Stomach (tissue), 9 donors: ENCODE data around the gene CDIP1. TPM values are rescaled to one million over a fixed set of nuclear protein-coding genes. Genes with fewer than 3 reads are reported as not detected.

Experiments
- DNase-seq, 2 donors: peaks; one replicate each; pipeline versions ENCODE4 v3.0.0 to v3.0.0-alpha.2; 2013 to 2019
- H3K27ac ChIP-seq, 5 donors: fragments of 200-600 bp in 4 of 5; sonication (generic) in 4 of 5; one replicate each; pipeline ENCODE4 v1.5.1; 2013 to 2019; ENCODE audit warnings: mild to moderate bottlenecking in 1 of 5, moderate library complexity in 1 of 5
- H3K27me3 ChIP-seq, 3 donors: fragments of 200-600 bp; sonication (generic); one replicate each; pipeline ENCODE4 v1.5.1; 2017 to 2019; ENCODE audit warnings: mixed run types in 1 of 3
- H3K36me3 ChIP-seq, 4 donors: fragments of 200-600 bp; sonication (generic); 1 replicate in 3 of 4; 2 replicates in 1 of 4; pipeline ENCODE4 v1.5.1; 2016 to 2019
- H3K4me1 ChIP-seq, 4 donors: fragments of 200-600 bp; sonication (generic); one replicate each; pipeline ENCODE4 v1.5.1; 2016 to 2019
- H3K4me3 ChIP-seq, 4 donors: fragments of 200-600 bp; sonication (generic) in 3 of 4; one replicate each; pipeline ENCODE4 v1.5.1; 2016 to 2019; ENCODE audit warnings: mild to moderate bottlenecking in 1 of 4
- H3K9me3 ChIP-seq, 4 donors: fragments of 200-600 bp; sonication (generic); one replicate each; pipeline ENCODE4 v1.5.1; 2016 to 2019
- EP300 ChIP-seq: sonication (generic); formaldehyde crosslinking; IDR thresholded peaks from one replicate; pipeline ENCODE4 v1.6.1; 2017; ENCODE audit warnings: antibody characterized with exemption
- POLR2A ChIP-seq, 4 donors: fragments of 450-650 bp; IDR thresholded peaks; one replicate each; pipeline ENCODE4 v1.6.1; 2016; ENCODE audit warnings: antibody characterized with exemption in 4 of 4, control low read depth in 2 of 4, mild to moderate bottlenecking in 1 of 4, moderate library complexity in 1 of 4
- POLR2AphosphoS5 ChIP-seq, 3 donors: sonication (generic); formaldehyde crosslinking; IDR thresholded peaks; one replicate each; pipeline ENCODE4 v1.6.1; 2016; ENCODE audit warnings: antibody characterized with exemption in 3 of 3
- WGBS, 5 donors: extraction: QIAGEN DNeasy Blood & Tissue Kit in 3 of 5; methylation state at CpG; one replicate each; pipeline versions ENCODE4 v1.1.5 to v1.1.7; 2013 to 2018; 5-methylcytosine and 5-hydroxymethylcytosine counted together
- intact Hi-C: fragments of 100-400 bp; cut with DNase I; formaldehyde crosslinking; loops from one replicate; pipeline ENCODE4 v1.15.1; 2023; ENCODE audit warnings: low total_unique reads
- polyA plus RNA-seq, 3 donors: library from polyadenylated mRNA; stranded (reverse); fragments of 200-250 nt; gene quantifications; one replicate each; pipeline ENCODE4 v1.2.3, GENCODE V29; 2013
- total RNA-seq, 5 donors: library from RNA; depleted of rRNA; stranded (reverse); fragments of >200 nt; gene quantifications; one replicate each; pipeline versions ENCODE4 v1.1.0 to v1.2.3, GENCODE V29; 2014 to 2016
- TF ChIP-seq, protein P1 (sequence below), 7 experiments: fragments of 450-650 bp in 4 of 7; fragments of 200-600 bp in 3 of 7; sonication (generic) in 3 of 7; IDR thresholded peaks; one replicate each; pipeline ENCODE4 v1.5.1; 2016 to 2019; ENCODE audit warnings: antibody characterized with exemption in 7 of 7, control low read depth in 2 of 7, mild to moderate bottlenecking in 1 of 7
- donor health status: healthy with polysubstance abuse.
- donor health status: Bipolar disorder and iron deficiency.
- donor health status: healthy.

Gene CDIP1
- total and polyA plus RNA-seq, 8 donors, result 2.9 to 36.5 (median 12.2) TPM

DNA sequence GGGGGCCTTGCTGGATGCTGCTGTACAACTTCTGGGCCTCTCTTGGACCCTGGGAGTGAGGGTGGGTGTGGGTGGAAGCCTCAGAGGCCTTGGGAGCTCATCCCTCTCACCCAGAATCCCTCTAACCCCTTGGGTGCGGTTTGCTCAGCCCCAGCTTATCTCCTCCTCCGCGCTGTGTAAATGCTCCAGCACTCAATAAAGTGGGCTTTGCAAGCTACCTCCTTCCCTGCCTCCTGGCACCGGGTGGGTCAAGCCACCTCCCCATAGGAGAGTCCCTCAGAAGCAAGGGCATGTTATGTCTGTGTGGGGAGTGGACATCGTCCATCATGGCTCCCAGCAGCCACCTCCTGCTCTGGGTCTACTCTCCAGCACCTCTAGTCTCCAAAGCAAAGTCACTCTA is 28.4 kb downstream of the CDIP1 start:
- Histone ChIP-seq H3K27ac (peak overlapping the region in 3 of 5 donors; percentile 2 to 28 (median 27)), H3K4me3 (no peak overlapping the region), H3K4me1 (peaks cover 40 to 73% (median 58%) of the 10 kb centered on the region in 4 donors), H3K36me3 (peaks cover 63 to 91% (median 85%) of the 10 kb centered on the region in 4 donors), H3K27me3 (no peaks in the 10 kb centered on the region), H3K9me3 (no peaks in the 10 kb centered on the region)
- intact Hi-C loops, result no loop called here
- WGBS, 5 donors, result 27 to 64% (median 47%) methylated on average over 5 of the region's 5 CpGs
- TF ChIP-seq, protein P1, sequence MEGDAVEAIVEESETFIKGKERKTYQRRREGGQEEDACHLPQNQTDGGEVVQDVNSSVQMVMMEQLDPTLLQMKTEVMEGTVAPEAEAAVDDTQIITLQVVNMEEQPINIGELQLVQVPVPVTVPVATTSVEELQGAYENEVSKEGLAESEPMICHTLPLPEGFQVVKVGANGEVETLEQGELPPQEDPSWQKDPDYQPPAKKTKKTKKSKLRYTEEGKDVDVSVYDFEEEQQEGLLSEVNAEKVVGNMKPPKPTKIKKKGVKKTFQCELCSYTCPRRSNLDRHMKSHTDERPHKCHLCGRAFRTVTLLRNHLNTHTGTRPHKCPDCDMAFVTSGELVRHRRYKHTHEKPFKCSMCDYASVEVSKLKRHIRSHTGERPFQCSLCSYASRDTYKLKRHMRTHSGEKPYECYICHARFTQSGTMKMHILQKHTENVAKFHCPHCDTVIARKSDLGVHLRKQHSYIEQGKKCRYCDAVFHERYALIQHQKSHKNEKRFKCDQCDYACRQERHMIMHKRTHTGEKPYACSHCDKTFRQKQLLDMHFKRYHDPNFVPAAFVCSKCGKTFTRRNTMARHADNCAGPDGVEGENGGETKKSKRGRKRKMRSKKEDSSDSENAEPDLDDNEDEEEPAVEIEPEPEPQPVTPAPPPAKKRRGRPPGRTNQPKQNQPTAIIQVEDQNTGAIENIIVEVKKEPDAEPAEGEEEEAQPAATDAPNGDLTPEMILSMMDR (IDR thresholded peaks at IDR 0.05), result no peak
- no peak for TF ChIP-seq EP300
- TF ChIP-seq POLR2AphosphoS5 (IDR thresholded peaks at IDR 0.05), result no peak
- no peak for TF ChIP-seq POLR2A (IDR thresholded peaks at IDR 0.05)
- DNase-seq, result no peak

DNA sequence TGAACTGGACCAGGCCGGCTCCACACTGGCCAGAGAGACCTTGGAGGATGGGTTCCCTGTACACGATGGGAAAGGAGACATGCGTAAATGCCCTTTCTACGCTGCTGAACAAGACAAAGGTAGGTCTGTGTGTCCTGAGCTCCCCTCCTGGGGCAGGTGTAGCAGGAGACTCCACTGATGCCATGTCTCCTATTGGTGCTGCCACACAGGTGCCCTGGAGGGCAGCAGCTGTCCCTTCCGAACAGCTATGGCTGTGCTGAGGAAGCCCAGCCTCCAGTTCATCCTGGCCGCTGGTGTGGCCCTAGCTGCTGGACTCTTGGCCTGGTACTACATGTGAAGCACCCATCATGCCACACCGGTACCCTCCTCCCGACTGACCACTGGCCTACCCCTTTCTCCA is 29.2 kb downstream of the CDIP1 start:
- intact Hi-C loops, result loop anchor here (5.0 kb wide), 1 partner anchor 33 kb away; no protein-coding TSS in a partner anchor
- Histone ChIP-seq H3K4me1 (peaks cover 41 to 73% (median 56%) of the 10 kb centered on the region in 4 donors), H3K4me3 (no peak overlapping the region), H3K27me3 (no peaks in the 10 kb centered on the region), H3K9me3 (no peaks in the 10 kb centered on the region), H3K27ac (peak overlapping the region in 2 of 5 donors; percentile 2 to 28), H3K36me3 (peaks cover 63 to 90% (median 85%) of the 10 kb centered on the region in 4 donors)
- TF ChIP-seq EP300, result no peak
- no peak for TF ChIP-seq POLR2AphosphoS5 (IDR thresholded peaks at IDR 0.05)
- no peak for TF ChIP-seq POLR2A (IDR thresholded peaks at IDR 0.05)
- TF ChIP-seq, protein P1 (IDR thresholded peaks at IDR 0.05), result no peak
- no peak for DNase-seq
- WGBS, 5 donors, result 75 to 88% (median 80%) methylated on average over 7 to 8 of the region's 8 CpGs

DNA sequence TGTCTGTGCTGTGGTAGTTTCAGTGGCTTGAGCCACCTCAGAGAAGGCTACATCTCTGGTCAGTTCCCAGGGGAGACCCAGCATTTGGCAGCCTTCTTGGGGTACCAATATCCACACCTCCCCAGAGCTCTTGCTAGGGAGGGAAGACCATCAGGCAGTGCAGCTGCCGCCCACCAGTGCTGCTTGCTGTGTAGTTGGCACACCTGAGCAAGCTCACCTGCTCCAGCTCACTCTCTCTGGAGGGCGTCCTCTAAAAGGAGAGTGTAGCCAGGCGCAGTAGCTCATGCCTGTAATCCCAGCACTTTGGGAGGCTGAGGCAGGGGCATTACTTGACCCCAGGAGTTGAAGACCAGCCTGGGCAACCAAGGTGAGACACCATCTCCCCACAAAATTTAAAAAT is 29.8 kb downstream of the CDIP1 start:
- intact Hi-C loops, result loop anchor here (5.0 kb wide), 1 partner anchor 33 kb away; no protein-coding TSS in a partner anchor
- no peak for DNase-seq
- TF ChIP-seq POLR2AphosphoS5 (IDR thresholded peaks at IDR 0.05) (no peak), POLR2A (IDR thresholded peaks at IDR 0.05) (no peak), EP300 (no peak)
- TF ChIP-seq, protein P1 (IDR thresholded peaks at IDR 0.05), result no peak
- Histone ChIP-seq H3K27ac (peak overlapping the region in 1 of 5 donors; percentile 28), H3K27me3 (no peaks in the 10 kb centered on the region), H3K9me3 (no peaks in the 10 kb centered on the region), H3K36me3 (peaks cover 62 to 84% (median 79%) of the 10 kb centered on the region in 4 donors), H3K4me1 (peaks cover 35 to 72% (median 53%) of the 10 kb centered on the region in 4 donors), H3K4me3 (no peak overlapping the region)
- 83 to 100% (median 83%) methylated on average over 3 of the region's 3 CpGs for WGBS, 5 donors

DNA sequence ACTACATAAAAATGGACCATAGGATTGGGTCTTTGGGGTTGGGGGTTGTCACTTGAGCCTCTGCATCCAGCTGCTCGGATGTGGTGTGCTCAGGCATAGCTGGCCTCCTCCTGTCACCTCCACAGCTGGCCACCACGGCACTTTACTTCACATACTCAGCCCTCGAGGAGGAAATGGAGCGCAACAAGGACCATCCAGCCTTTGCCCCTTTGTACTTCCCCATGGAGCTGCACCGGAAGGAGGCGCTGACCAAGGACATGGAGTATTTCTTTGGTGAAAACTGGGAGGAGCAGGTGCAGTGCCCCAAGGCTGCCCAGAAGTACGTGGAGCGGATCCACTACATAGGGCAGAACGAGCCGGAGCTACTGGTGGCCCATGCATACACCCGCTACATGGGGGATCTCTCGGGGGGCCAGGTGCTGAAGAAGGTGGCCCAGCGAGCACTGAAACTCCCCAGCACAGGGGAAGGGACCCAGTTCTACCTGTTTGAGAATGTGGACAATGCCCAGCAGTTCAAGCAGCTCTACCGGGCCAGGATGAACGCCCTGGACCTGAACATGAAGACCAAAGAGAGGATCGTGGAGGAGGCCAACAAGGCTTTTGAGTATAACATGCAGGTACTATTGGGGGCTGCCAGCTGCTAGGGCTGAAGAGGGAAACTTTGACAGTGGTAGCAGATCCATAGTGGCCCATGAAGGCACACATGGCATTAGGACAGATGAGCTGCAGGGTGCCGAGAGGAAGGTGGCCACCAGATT is 30.8 kb downstream of the CDIP1 start:
- intact Hi-C loops, result loop anchor here (5.0 kb wide), 1 partner anchor 35 kb away; no protein-coding TSS in a partner anchor
- Histone ChIP-seq H3K4me3 (no peak overlapping the region), H3K36me3 (peaks cover 53 to 74% (median 69%) of the 10 kb centered on the region in 4 donors), H3K9me3 (no peaks in the 10 kb centered on the region), H3K27me3 (no peaks in the 10 kb centered on the region), H3K27ac (no peak overlapping the region), H3K4me1 (peaks cover 29 to 72% (median 49%) of the 10 kb centered on the region in 4 donors)
- DNase-seq, result no peak
- WGBS, 5 donors, result 83 to 91% (median 85%) methylated on average over 17 of the region's 17 CpGs
- TF ChIP-seq, protein P1 (IDR thresholded peaks at IDR 0.05), result no peak
- TF ChIP-seq EP300, result no peak
- TF ChIP-seq POLR2AphosphoS5 (IDR thresholded peaks at IDR 0.05), result no peak
- TF ChIP-seq POLR2A (IDR thresholded peaks at IDR 0.05), result no peak
